ENCODE measurements around the gene CYP39A1. TPM values are rescaled to one million over a fixed set of nuclear protein-coding genes. Genes with fewer than 3 reads are reported as not detected.

Gene CYP39A1
- polyA plus RNA-seq, 2 of the 4 experiments (the other 2 are of a cell fraction) = 0.26 to 0.78 TPM

DNA sequence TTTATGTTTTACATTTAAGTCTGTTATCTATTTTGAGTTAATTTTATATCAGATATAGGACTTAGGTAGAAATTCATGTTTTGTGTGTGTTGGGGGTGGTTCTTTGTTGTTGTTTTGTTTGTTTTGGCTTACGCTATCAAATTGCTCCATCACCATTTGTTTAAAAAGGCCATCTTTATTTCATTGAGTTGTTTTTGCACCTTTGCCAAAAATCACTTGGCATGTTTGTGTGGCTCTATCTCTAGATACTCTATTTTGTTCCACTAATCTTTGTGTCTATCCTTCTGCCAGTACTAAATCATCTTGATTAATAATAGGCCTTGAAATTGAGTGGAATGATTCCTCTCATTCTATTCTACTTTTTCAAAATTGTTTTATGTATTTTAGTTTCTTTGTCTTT lies 7.4 kb downstream of the CYP39A1 start:
- ATAC-seq = no peak
- Histone ChIP-seq H3K27ac (no peak overlapping the region), H3K4me3 (no peak overlapping the region), H3K4me1 (peaks cover 3% of the 10 kb centered on the region; the same call in 2 of the 3 replicates), H3K4me2 (no peak overlapping the region), H3K9me3 (no peaks in the 10 kb centered on the region)
- no peak for DNase-seq (ENCODE audit: low read depth in 1 of 2, low spot score in 1 of 2)
- ChIA-PET POLR2A (no interaction called here), CTCF (no interaction called here)
- 86% methylated on average over 1 of the region's 1 CpG for WGBS (ENCODE audit: missing lambda C conversion rate)
- no peak for FAIRE-seq
- TF ChIP-seq RFX5 (IDR thresholded peaks at IDR 0.05) (no peak), TFCP2L1 (CRISPR knock-in tag; IDR thresholded peaks at IDR 0.05) (no peak), CEBPB (IDR thresholded peaks at IDR 0.05) (no peak), RCOR1 (IDR thresholded peaks at IDR 0.05; ENCODE audit: low read depth, low read length) (no peak), HOXB5 (CRISPR knock-in tag; IDR thresholded peaks at IDR 0.05) (no peak), FOXS1 (CRISPR knock-in tag; IDR thresholded peaks at IDR 0.05) (no peak)

DNA sequence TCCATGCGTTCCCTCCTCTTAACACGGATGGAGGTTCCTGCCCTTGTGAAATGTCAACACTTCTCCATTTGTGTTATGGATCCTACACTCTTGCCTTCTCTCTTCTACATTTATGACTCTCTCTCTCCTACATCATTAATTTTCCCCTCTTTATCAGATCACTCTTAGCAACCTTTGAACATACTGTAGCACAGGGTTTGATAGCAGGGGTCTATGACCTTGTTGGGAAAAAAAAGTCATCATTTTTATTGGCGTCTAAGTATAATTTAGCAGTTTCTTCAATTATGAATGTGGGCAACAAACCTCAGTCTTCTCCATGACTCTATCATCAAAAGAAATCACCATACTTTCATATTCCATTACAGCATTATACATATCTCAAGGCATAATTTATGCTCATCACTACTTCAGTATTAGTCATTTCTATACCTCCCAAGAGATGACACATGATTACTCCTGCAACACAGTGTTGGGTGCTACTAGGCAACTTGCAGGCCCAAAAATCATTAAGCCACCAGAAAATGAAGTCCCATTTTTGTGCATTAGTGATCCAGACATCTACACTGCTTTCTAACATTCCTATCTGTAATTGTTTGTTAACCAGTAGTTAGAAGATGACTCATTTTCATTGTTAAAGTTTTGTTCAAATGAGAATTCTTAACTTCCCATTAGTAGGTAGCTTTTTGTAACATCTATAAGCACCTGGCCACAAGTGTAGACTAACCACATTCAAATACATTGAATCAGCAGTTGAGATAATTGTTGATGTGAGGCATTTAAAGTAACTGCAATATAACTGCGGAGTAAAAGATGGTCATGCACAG lies 9.5 kb downstream of the CYP39A1 start:
- DNase-seq (ENCODE audit: low read depth in 1 of 2, low spot score in 1 of 2) (no peak), FAIRE-seq (no peak), ATAC-seq (no peak)
- no peak overlapping the region for H3K4me3 ChIP-seq
- no peak overlapping the region for H3K27ac ChIP-seq
- POLR2A ChIA-PET = no interaction called here
- H3K4me2 ChIP-seq = no peak overlapping the region
- no peaks in the 10 kb centered on the region for H3K9me3 ChIP-seq
- peaks cover 8% of the 10 kb centered on the region; the same call in 2 of the 3 replicates for H3K4me1 ChIP-seq
- CTCF ChIA-PET = no interaction called here
- TF ChIP-seq FOSL2 (IDR thresholded peaks at IDR 0.05) = no peak
- no peak for TF ChIP-seq FOSL2 (CRISPR knock-in tag; IDR thresholded peaks at IDR 0.05)
- TF ChIP-seq POLR2AphosphoS2 (conservative IDR thresholded peaks at IDR 0.05; ENCODE audit: low read length) = no peak
- TF ChIP-seq, protein P1, sequence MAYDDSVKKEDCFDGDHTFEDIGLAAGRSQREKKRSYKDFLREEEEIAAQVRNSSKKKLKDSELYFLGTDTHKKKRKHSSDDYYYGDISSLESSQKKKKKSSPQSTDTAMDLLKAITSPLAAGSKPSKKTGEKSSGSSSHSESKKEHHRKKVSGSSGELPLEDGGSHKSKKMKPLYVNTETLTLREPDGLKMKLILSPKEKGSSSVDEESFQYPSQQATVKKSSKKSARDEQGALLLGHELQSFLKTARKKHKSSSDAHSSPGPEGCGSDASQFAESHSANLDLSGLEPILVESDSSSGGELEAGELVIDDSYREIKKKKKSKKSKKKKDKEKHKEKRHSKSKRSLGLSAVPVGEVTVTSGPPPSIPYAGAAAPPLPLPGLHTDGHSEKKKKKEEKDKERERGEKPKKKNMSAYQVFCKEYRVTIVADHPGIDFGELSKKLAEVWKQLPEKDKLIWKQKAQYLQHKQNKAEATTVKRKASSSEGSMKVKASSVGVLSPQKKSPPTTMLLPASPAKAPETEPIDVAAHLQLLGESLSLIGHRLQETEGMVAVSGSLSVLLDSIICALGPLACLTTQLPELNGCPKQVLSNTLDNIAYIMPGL (CRISPR knock-in tag; IDR thresholded peaks at IDR 0.05; ENCODE audit: borderline replicate concordance) = no peak
- TF ChIP-seq, protein P2, sequence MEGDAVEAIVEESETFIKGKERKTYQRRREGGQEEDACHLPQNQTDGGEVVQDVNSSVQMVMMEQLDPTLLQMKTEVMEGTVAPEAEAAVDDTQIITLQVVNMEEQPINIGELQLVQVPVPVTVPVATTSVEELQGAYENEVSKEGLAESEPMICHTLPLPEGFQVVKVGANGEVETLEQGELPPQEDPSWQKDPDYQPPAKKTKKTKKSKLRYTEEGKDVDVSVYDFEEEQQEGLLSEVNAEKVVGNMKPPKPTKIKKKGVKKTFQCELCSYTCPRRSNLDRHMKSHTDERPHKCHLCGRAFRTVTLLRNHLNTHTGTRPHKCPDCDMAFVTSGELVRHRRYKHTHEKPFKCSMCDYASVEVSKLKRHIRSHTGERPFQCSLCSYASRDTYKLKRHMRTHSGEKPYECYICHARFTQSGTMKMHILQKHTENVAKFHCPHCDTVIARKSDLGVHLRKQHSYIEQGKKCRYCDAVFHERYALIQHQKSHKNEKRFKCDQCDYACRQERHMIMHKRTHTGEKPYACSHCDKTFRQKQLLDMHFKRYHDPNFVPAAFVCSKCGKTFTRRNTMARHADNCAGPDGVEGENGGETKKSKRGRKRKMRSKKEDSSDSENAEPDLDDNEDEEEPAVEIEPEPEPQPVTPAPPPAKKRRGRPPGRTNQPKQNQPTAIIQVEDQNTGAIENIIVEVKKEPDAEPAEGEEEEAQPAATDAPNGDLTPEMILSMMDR (IDR thresholded peaks at IDR 0.05) = no peak
- TF ChIP-seq CBX8 (IDR thresholded peaks at IDR 0.05) = no peak
- no peak for TF ChIP-seq HEYL (CRISPR knock-in tag; IDR thresholded peaks at IDR 0.05)
- TF ChIP-seq FOXS1 (CRISPR knock-in tag; IDR thresholded peaks at IDR 0.05) = no peak
- TF ChIP-seq CBX2 (IDR thresholded peaks at IDR 0.05; ENCODE audit: borderline replicate concordance, low read depth) = no peak
- no peak for TF ChIP-seq FOSB (CRISPR knock-in tag; IDR thresholded peaks at IDR 0.05)
- TF ChIP-seq TFCP2L1 (CRISPR knock-in tag; IDR thresholded peaks at IDR 0.05) = no peak
- TF ChIP-seq ZFP36 (IDR thresholded peaks at IDR 0.05; ENCODE audit: borderline replicate concordance, partially characterized antibody) = no peak
- no peak for TF ChIP-seq KDM1A (IDR thresholded peaks at IDR 0.05; ENCODE audit: low read depth)
- TF ChIP-seq RFX5 (IDR thresholded peaks at IDR 0.05) = no peak
- WGBS (ENCODE audit: missing lambda C conversion rate) = 58% methylated on average over 4 of the region's 4 CpGs

DNA sequence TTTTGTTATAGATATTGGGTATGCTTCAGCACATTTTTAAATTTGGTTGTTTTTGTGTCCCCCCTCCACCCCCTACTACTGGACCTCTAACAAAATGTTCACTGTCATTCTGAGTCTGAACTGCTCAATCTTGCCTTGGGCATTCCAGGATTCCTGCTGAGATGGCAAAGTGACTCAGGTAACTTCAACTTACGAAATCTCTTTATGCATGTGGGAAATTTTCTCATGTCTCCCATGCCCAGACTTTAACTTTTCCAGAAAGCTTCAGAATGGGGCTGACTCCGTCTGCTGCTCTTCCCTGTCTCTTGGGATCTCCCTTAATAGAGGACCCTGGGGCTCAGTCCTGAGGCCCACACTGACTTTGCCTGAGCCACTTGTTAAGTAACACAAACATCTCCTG lies 14.0 kb downstream of the CYP39A1 start:
- peak in 1 of 2 experiments; percentile 18 for DNase-seq (ENCODE audit: low read depth in 1 of 2, low spot score in 1 of 2)
- Histone ChIP-seq H3K27ac (0 out of 6 replicates have a peak overlapping the region, but pooled peaks of 1 of the 2 experiments have one; percentile 43), H3K4me1 (peaks cover 13% of the 10 kb centered on the region), H3K9me3 (no peaks in the 10 kb centered on the region), H3K4me3 (no peak overlapping the region), H3K4me2 (peak overlapping the region; percentile 14; the same call in 2 of the 3 replicates)
- ChIA-PET POLR2A (no interaction called here), CTCF (no interaction called here)
- peak in 1 of 2 experiments; percentile 50; a peak in 1 of 6 replicates for ATAC-seq
- no peak for FAIRE-seq
- 28% methylated on average over 2 of the region's 2 CpGs for WGBS (ENCODE audit: missing lambda C conversion rate)
- TF ChIP-seq RFX5 (IDR thresholded peaks at IDR 0.05) (no peak), KDM5A (IDR thresholded peaks at IDR 0.05) (no peak), HOXB13 (CRISPR knock-in tag; IDR thresholded peaks at IDR 0.05; ENCODE audit: low read depth) (no peak), POLR2A (IDR thresholded peaks at IDR 0.05; ENCODE audit: low read length) (no peak), TFCP2L1 (CRISPR knock-in tag; IDR thresholded peaks at IDR 0.05) (no peak), GATA3 (IDR thresholded peaks at IDR 0.05; ENCODE audit: borderline replicate concordance) (no peak), SREBF2 (IDR thresholded peaks at IDR 0.05) (no peak), RNF2 (IDR thresholded peaks at IDR 0.05; ENCODE audit: borderline replicate concordance, low read depth) (no peak), BHLHE40 (IDR thresholded peaks at IDR 0.05; ENCODE audit: low read depth, low read length) (no peak), FOSL2 (IDR thresholded peaks at IDR 0.05) (no peak), FOSL2 (CRISPR knock-in tag; IDR thresholded peaks at IDR 0.05) (no peak), PHF8 (IDR thresholded peaks at IDR 0.05; ENCODE audit: borderline replicate concordance, low read depth) (no peak), HOXA7 (CRISPR knock-in tag; IDR thresholded peaks at IDR 0.05) (no peak)

Measured in A549 (cell line).